K562 (cell line): ENCODE measurements around the gene POU4F1. TPM values are rescaled to one million over a fixed set of nuclear protein-coding genes. Genes with fewer than 3 reads are reported as not detected.

Experiments used
- ATAC-seq: fragments of 200-7000 bp; cut with Tn5 transposase; 3 replicates; pipeline ENCODE4 v1.9.1; 2020; ENCODE audit warnings: moderate library complexity
- BruUV-seq: library from RNA; stranded (reverse); fragments of 400-500 nt; replicated peaks from 2 replicates; lab custom pipeline; 2021; lab: Mats Ljungman, UMichigan
- CTCF ChIA-PET: fragments of 300-600 bp; formaldehyde crosslinking; extraction: SDS; loops from one replicate; lab custom pipeline; 2021; ENCODE audit warnings: low intra/inter-chr PET ratio; lab: Yijun Ruan, JAX
- POLR2A ChIA-PET: fragments of 300-600, 350-650 bp; sonication (Branson Sonifier 250); formaldehyde crosslinking; extraction: SDS; loops from one replicate; lab custom pipeline; 2021; ENCODE audit warnings: antibody characterized with exemption, inconsistent platforms; lab: Yijun Ruan, JAX
- DNase-seq, 4 experiments: peaks; one replicate each; pipeline versions ENCODE4 v3.0.0 to v3.0.0-alpha.2; 2011 to 2018; ENCODE audit warnings: low spot score in 3 of 4, mixed read lengths in 3 of 4; ENCODE audit errors: extremely low read depth in 1 of 4
- FAIRE-seq: peaks from 2 replicates; lab custom pipeline; 2011; peaks lifted over from hg19 to GRCh38; lab: Jason Lieb, UNC
- H2AFZ ChIP-seq: 2 replicates; pipeline ENCODE4 v1.6.0; 2011; ENCODE audit warnings: low read depth, low read length, control low read depth, inconsistent platforms
- H3K27ac ChIP-seq: fragments of 200-600 bp; 3 replicates; pipeline ENCODE4 v1.8.0; 2011; ENCODE audit warnings: low read depth, mild to moderate bottlenecking, control low read depth, inconsistent platforms, low read length, moderate library complexity, mixed read lengths; ENCODE audit errors: extremely low read depth
- H3K27me3 ChIP-seq, 2 experiments: fragments of 300-600 bp in 1 of 2; 2 replicates in 1 of 2; 3 replicates in 1 of 2; pipeline versions ENCODE4 v1.6.0 to v1.8.0; 2011; ENCODE audit warnings: inconsistent platforms in 2 of 2, low read length in 2 of 2, mild to moderate bottlenecking in 1 of 2, mixed read lengths in 1 of 2, moderate library complexity in 1 of 2; ENCODE audit not compliant: control insufficient read depth in 2 of 2, insufficient read depth in 2 of 2
- H3K36me3 ChIP-seq: fragments of 300-600 bp; 3 replicates; pipeline ENCODE4 v1.8.0; 2011; ENCODE audit warnings: mild to moderate bottlenecking, low read length, inconsistent platforms; ENCODE audit not compliant: control insufficient read depth, insufficient read depth
- H3K4me1 ChIP-seq, 2 experiments: fragments of 200-600 bp in 1 of 2; replicated peaks in 1 of 2; 2 replicates in 1 of 2; 3 replicates in 1 of 2; pipeline versions ENCODE4 v1.5.1 to v1.8.0; 2011; ENCODE audit warnings: inconsistent platforms in 2 of 2, low read length in 2 of 2, mild to moderate bottlenecking in 1 of 2, mixed read lengths in 1 of 2, moderate library complexity in 1 of 2; ENCODE audit not compliant: control insufficient read depth in 2 of 2, insufficient read depth in 2 of 2
- H3K4me2 ChIP-seq: 2 replicates; pipeline ENCODE4 v1.6.1; 2011; ENCODE audit warnings: low read length, control low read depth, inconsistent platforms, mixed read lengths; ENCODE audit not compliant: insufficient read depth
- H3K4me3 ChIP-seq: fragments of 200-600 bp; sonication (generic), shearing (Covaris generic); 2 replicates; pipeline ENCODE4 v1.5.1; 2016; ENCODE audit warnings: control low read depth, inconsistent platforms
- H3K79me2 ChIP-seq: fragments of 200-600 bp; 3 replicates; pipeline ENCODE4 v1.8.0; 2011; ENCODE audit warnings: low read length, inconsistent platforms; ENCODE audit not compliant: control insufficient read depth, insufficient read depth
- H3K9ac ChIP-seq, 2 experiments: 2 replicates each; pipeline versions ENCODE4 v1.6.0 to v1.6.1; 2011; ENCODE audit warnings: low read depth in 2 of 2, low read length in 2 of 2, control low read depth in 1 of 2, inconsistent platforms in 1 of 2, mild to moderate bottlenecking in 1 of 2, mixed read lengths in 1 of 2; ENCODE audit not compliant: insufficient read depth in 1 of 2
- H3K9me1 ChIP-seq: one replicate; pipeline ENCODE4 v1.6.0; 2011; ENCODE audit warnings: inconsistent platforms, mild to moderate bottlenecking, low read length, moderate library complexity; ENCODE audit not compliant: control insufficient read depth, insufficient read depth
- H3K9me3 ChIP-seq: replicated peaks from 2 replicates; pipeline ENCODE4 v1.5.1; 2011; ENCODE audit warnings: low read depth, low read length, inconsistent platforms; ENCODE audit not compliant: control insufficient read depth, insufficient read depth
- H4K20me1 ChIP-seq: replicated peaks from 2 replicates; pipeline ENCODE4 v1.6.1; 2011; ENCODE audit warnings: low read length, inconsistent platforms, mixed read lengths; ENCODE audit not compliant: control insufficient read depth, insufficient read depth
- SAP30 ChIP-seq: fragments of 200-600 bp; sonication (generic); IDR thresholded peaks from 2 replicates; pipeline ENCODE4 v1.6.1; 2012; ENCODE audit warnings: borderline replicate concordance, low read depth, mild to moderate bottlenecking, moderate library complexity, low read length, control low read depth, inconsistent platforms; ENCODE audit not compliant: insufficient read depth, poor library complexity, severe bottlenecking
- ZNF140 ChIP-seq: fragments of 250-450 bp; sonication (Bioruptor Pico); IDR thresholded peaks from 2 replicates; pipeline ENCODE4 v1.8.0; 2021; ENCODE audit warnings: moderate library complexity, mild to moderate bottlenecking, inconsistent platforms
- WGBS: fragments of 100-300 bp; shearing (Covaris generic); methylation state at CpG from one replicate; pipeline ENCODE4 v1.1.6; 2016; ENCODE audit warnings: low coverage, mixed read lengths; ENCODE audit not compliant: insufficient coverage; ENCODE audit errors: missing lambda C conversion rate; 5-methylcytosine and 5-hydroxymethylcytosine counted together
- in situ Hi-C: fragments of 300-500 bp; cut with MboI; formaldehyde crosslinking; loops from 4 replicates; pipeline ENCODE4 v1.15.0; 2018; ENCODE audit warnings: inconsistent platforms, mixed read lengths
- intact Hi-C: fragments of 100-400 bp; cut with micrococcal nuclease; formaldehyde crosslinking; loops from 2 replicates; pipeline ENCODE4 v1.14.2; 2022
- polyA plus RNA-seq, 8 experiments: library from polyadenylated mRNA; depleted of rRNA in 4 of 8; stranded (reverse) in 5 of 8; unstranded in 3 of 8; fragments of >200 nt; fragmentation: Nextera tagmentation in 2 of 8; fragmentation: Illumina TruSeq in 1 of 8; extraction: Ambion mirVana in 2 of 8; extraction: Trizol in 1 of 8; gene quantifications; 2 replicates each; pipeline versions ENCODE4 v1.2.1 to v1.2.3, GENCODE V29; 2011 to 2014; ENCODE audit warnings: inconsistent platforms in 1 of 8, missing spikeins in 1 of 8
- total RNA-seq, 7 experiments: library from RNA; depleted of rRNA in 6 of 7; stranded (reverse); fragments of >200 nt in 6 of 7; fragmentation: Illumina TruSeq in 2 of 7; extraction: Trizol in 2 of 7; gene quantifications; 2 replicates each; pipeline versions ENCODE4 v1.2.1 to v1.2.3, GENCODE V29; 2011 to 2021; ENCODE audit warnings: low replicate concordance in 1 of 7
- TF ChIP-seq, protein P1 (sequence below): sonication (generic); formaldehyde crosslinking; IDR thresholded peaks from 2 replicates; pipeline ENCODE4 v1.8.0; 2023; ENCODE audit warnings: mild to moderate bottlenecking, missing genetic modification reagents
- TF ChIP-seq, protein P2 (sequence below): fragments of 450-650 bp; formaldehyde crosslinking; IDR thresholded peaks from 2 replicates; pipeline ENCODE4 v1.4.0; 2022; ENCODE audit warnings: missing genetic modification characterization

The POU4F1 gene
- total and polyA plus RNA-seq, 9 of the 15 experiments (the other 6 are each of a cell fraction or from before 2014, with no cell fraction given) = 0.61 to 2.8 (median 1.5) TPM

GRCh38 chr13:78596399-78596735 lies 7.0 kb downstream of the POU4F1 start:
- Histone ChIP-seq H3K36me3 (no peaks in the 10 kb centered on the region), H3K27me3 (peaks cover 0 to 7% of the 10 kb centered on the region in 2 experiments; a peak in 2 of 5 replicates), H3K9me1 (no peaks in the 10 kb centered on the region), H4K20me1 (no peaks in the 10 kb centered on the region), H3K9me3 (no peaks in the 10 kb centered on the region), H2AFZ (no peak overlapping the region), H3K27ac (no peak overlapping the region), H3K4me1 (no peaks in the 10 kb centered on the region), H3K4me3 (no peak overlapping the region), H3K9ac (no peak overlapping the region), H3K79me2 (no peaks in the 10 kb centered on the region), H3K4me2 (no peak overlapping the region)
- 40% methylated on average over 1 of the region's 22 CpGs for WGBS
- ATAC-seq (no peak), FAIRE-seq (no peak), DNase-seq (no peak)
- TF ChIP-seq ZNF140 (CRISPR knock-in tag) = no peak
- TF ChIP-seq, protein P1, sequence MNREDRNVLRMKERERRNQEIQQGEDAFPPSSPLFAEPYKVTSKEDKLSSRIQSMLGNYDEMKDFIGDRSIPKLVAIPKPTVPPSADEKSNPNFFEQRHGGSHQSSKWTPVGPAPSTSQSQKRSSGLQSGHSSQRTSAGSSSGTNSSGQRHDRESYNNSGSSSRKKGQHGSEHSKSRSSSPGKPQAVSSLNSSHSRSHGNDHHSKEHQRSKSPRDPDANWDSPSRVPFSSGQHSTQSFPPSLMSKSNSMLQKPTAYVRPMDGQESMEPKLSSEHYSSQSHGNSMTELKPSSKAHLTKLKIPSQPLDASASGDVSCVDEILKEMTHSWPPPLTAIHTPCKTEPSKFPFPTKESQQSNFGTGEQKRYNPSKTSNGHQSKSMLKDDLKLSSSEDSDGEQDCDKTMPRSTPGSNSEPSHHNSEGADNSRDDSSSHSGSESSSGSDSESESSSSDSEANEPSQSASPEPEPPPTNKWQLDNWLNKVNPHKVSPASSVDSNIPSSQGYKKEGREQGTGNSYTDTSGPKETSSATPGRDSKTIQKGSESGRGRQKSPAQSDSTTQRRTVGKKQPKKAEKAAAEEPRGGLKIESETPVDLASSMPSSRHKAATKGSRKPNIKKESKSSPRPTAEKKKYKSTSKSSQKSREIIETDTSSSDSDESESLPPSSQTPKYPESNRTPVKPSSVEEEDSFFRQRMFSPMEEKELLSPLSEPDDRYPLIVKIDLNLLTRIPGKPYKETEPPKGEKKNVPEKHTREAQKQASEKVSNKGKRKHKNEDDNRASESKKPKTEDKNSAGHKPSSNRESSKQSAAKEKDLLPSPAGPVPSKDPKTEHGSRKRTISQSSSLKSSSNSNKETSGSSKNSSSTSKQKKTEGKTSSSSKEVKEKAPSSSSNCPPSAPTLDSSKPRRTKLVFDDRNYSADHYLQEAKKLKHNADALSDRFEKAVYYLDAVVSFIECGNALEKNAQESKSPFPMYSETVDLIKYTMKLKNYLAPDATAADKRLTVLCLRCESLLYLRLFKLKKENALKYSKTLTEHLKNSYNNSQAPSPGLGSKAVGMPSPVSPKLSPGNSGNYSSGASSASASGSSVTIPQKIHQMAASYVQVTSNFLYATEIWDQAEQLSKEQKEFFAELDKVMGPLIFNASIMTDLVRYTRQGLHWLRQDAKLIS (CRISPR knock-in tag) = no peak
- TF ChIP-seq SAP30 = no peak
- TF ChIP-seq, protein P2, sequence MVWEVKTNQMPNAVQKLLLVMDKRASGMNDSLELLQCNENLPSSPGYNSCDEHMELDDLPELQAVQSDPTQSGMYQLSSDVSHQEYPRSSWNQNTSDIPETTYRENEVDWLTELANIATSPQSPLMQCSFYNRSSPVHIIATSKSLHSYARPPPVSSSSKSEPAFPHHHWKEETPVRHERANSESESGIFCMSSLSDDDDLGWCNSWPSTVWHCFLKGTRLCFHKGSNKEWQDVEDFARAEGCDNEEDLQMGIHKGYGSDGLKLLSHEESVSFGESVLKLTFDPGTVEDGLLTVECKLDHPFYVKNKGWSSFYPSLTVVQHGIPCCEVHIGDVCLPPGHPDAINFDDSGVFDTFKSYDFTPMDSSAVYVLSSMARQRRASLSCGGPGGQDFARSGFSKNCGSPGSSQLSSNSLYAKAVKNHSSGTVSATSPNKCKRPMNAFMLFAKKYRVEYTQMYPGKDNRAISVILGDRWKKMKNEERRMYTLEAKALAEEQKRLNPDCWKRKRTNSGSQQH (CRISPR knock-in tag) = no peak
- CTCF ChIA-PET = no interaction called here
- no TSS peak for BruUV-seq
- intact Hi-C loops = no loop called here
- POLR2A ChIA-PET = no interaction called here
- in situ Hi-C loops = no loop called here
